PFSK-1 (cell line): ENCODE measurements around the gene MINDY4.

Experiments used
- FOXP2 ChIP-seq: optimal IDR thresholded peaks from 2 replicates; pipeline ENCODE3; 2011; ENCODE audit warnings: borderline replicate concordance, control low read depth, inconsistent platforms; ENCODE audit not compliant: insufficient read depth; ENCODE audit errors: extremely low read length, extremely low read depth
- POLR2AphosphoS5 ChIP-seq: IDR thresholded peaks from 2 replicates; pipeline ENCODE4 v1.6.1; 2012; ENCODE audit warnings: low read depth, mild to moderate bottlenecking, control low read depth, low read length, moderate library complexity
- REST ChIP-seq, 2 experiments: IDR thresholded peaks; 2 replicates each; pipeline versions ENCODE4 v1.6.1 to v1.8.0; 2011 to 2012; ENCODE audit warnings: low read depth in 2 of 2, low read length in 2 of 2, control low read depth in 1 of 2, inconsistent platforms in 1 of 2, mild to moderate bottlenecking in 1 of 2, moderate library complexity in 1 of 2; ENCODE audit not compliant: insufficient read depth in 1 of 2
- SIN3A ChIP-seq: IDR thresholded peaks from 2 replicates; pipeline ENCODE4 v1.6.1; 2012; ENCODE audit warnings: mild to moderate bottlenecking, low read length, moderate library complexity, borderline replicate concordance; ENCODE audit not compliant: insufficient read depth
- TAF1 ChIP-seq: IDR thresholded peaks from 2 replicates; pipeline ENCODE4 v1.6.1; 2012; ENCODE audit warnings: low read length, control low read depth, borderline replicate concordance; ENCODE audit not compliant: insufficient read depth

- TF ChIP-seq SIN3A (no peak), POLR2AphosphoS5 (no peak), REST (IDR thresholded peaks at IDR 0.05; ENCODE audit: insufficient read depth in 1 of 2, low read depth in 2 of 2, low read length in 2 of 2) (no peak), FOXP2 (no peak), TAF1 (no peak)
These were observed 29.9 kb upstream of the MINDY4 start for GRCh38 chr7:30741289-30741688.
